Gastrocnemius medialis (tissue), 4 donors: ENCODE results near the gene CFAP299. TPM values are rescaled to one million over a fixed set of nuclear protein-coding genes. Genes with fewer than 3 reads are reported as not detected.
"Not testable (repeated sequence)": the region's sequence is repeated elsewhere in the genome, so short reads cannot be mapped to it uniquely, and the experiment has no call there.

ENCODE experiments used
- ATAC-seq, 2 donors: fragments of 150-250 bp; one replicate each; pipeline ENCODE4 v1.9.1; 2016
- DNase-seq, 2 donors: peaks; one replicate each; pipeline ENCODE4 v3.0.0-alpha.2; 2019
- H3K27ac ChIP-seq, 4 donors: fragments of 200-600 bp; sonication (generic); 1 replicate in 1 of 4; 2 replicates in 3 of 4; pipeline ENCODE4 v1.5.1; 2016 to 2018; ENCODE audit warnings: mild to moderate bottlenecking in 2 of 4, moderate library complexity in 1 of 4
- H3K27me3 ChIP-seq, 3 donors: fragments of 200-600 bp; sonication (generic) in 2 of 3; 1 replicate in 1 of 3; 2 replicates in 2 of 3; pipeline versions ENCODE4 v1.5.1 to v1.6.0; 2016 to 2019; ENCODE audit warnings: mild to moderate bottlenecking in 1 of 3, moderate library complexity in 1 of 3
- H3K36me3 ChIP-seq, 2 donors: fragments of 200-600 bp; sonication (generic) in 1 of 2; one replicate each; pipeline ENCODE4 v1.5.1; 2017 to 2018
- H3K4me1 ChIP-seq, 2 donors: fragments of 200-600 bp; sonication (generic) in 1 of 2; one replicate each; pipeline ENCODE4 v1.5.1; 2016 to 2017; ENCODE audit warnings: mild to moderate bottlenecking in 2 of 2
- H3K4me3 ChIP-seq, 4 donors: fragments of 200-600 bp; sonication (generic) in 3 of 4; 1 replicate in 1 of 4; 2 replicates in 3 of 4; pipeline ENCODE4 v1.5.1; 2016 to 2019; ENCODE audit warnings: mild to moderate bottlenecking in 2 of 4
- H3K9me3 ChIP-seq, 3 donors: fragments of 200-600 bp; sonication (generic) in 2 of 3; 1 replicate in 1 of 3; 2 replicates in 2 of 3; pipeline ENCODE4 v1.5.1; 2016 to 2019
- POLR2A ChIP-seq, 2 donors: fragments of 450-650 bp; IDR thresholded peaks; one replicate each; pipeline ENCODE4 v1.6.1; 2017; ENCODE audit warnings: antibody characterized with exemption in 2 of 2, mild to moderate bottlenecking in 2 of 2, moderate library complexity in 2 of 2
- in situ Hi-C, 4 donors: fragments of 200-750 bp; cut with MboI; loops; one replicate each; pipeline versions ENCODE4 v1.15.0 to v1.8.0; 2017; ENCODE audit warnings: low sequenced_read_pairs in 4 of 4
- intact Hi-C: fragments of 100-400 bp; cut with DNase I; formaldehyde crosslinking; loops from one replicate; pipeline ENCODE4 v1.15.1; 2023; ENCODE audit warnings: low total_unique reads
- total RNA-seq, 4 donors: library from RNA; depleted of rRNA; stranded (reverse); fragments of >200 nt; gene quantifications; one replicate each; pipeline versions ENCODE4 v1.1.0 to v1.2.3, GENCODE V29; 2016
- TF ChIP-seq, protein P1 (sequence below), 5 experiments: fragments of 450-650 bp in 3 of 5; fragments of 200-600 bp in 2 of 5; sonication (generic) in 2 of 5; IDR thresholded peaks in 4 of 5; conservative IDR thresholded peaks in 1 of 5; 1 replicate in 4 of 5; 2 replicates in 1 of 5; pipeline ENCODE4 v1.5.1; 2016 to 2019; ENCODE audit warnings: antibody characterized with exemption in 5 of 5, mild to moderate bottlenecking in 3 of 5, moderate library complexity in 3 of 5

Gene CFAP299
- total RNA-seq, 4 donors from 2014 or later: not detected

DNA sequence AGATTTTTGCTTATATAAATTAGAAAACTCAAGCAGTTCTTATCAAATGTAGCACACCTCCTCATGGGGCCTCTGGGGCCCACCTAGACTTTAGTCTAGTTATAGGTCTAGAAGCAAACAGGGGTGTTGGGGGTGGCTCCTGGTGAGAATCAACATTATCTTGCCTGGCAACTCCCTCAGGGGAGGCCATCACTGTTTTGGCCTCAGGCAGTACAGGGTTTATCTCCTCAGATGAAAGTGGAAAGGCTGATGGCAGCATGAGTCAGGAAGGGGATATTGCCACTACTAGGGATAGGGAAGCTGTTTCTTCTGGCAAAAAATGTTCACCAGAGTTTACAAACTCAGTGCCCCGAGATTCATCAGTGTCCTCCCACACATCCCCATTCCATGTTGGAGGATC lies 462.6 kb downstream of the CFAP299 start:
- DNase-seq: no peak
- in situ Hi-C loops (no loop called here), intact Hi-C loops (no loop called here)
- H3K9me3 ChIP-seq: no peaks in the 10 kb centered on the region
- H3K4me3 ChIP-seq: no peak overlapping the region
- no peak overlapping the region for H3K27ac ChIP-seq
- H3K36me3 ChIP-seq: no peaks in the 10 kb centered on the region
- no peaks in the 10 kb centered on the region for H3K4me1 ChIP-seq
- no peak for ATAC-seq
- no peaks in the 10 kb centered on the region for H3K27me3 ChIP-seq
- no peak for TF ChIP-seq POLR2A (IDR thresholded peaks at IDR 0.05)
- TF ChIP-seq, protein P1, sequence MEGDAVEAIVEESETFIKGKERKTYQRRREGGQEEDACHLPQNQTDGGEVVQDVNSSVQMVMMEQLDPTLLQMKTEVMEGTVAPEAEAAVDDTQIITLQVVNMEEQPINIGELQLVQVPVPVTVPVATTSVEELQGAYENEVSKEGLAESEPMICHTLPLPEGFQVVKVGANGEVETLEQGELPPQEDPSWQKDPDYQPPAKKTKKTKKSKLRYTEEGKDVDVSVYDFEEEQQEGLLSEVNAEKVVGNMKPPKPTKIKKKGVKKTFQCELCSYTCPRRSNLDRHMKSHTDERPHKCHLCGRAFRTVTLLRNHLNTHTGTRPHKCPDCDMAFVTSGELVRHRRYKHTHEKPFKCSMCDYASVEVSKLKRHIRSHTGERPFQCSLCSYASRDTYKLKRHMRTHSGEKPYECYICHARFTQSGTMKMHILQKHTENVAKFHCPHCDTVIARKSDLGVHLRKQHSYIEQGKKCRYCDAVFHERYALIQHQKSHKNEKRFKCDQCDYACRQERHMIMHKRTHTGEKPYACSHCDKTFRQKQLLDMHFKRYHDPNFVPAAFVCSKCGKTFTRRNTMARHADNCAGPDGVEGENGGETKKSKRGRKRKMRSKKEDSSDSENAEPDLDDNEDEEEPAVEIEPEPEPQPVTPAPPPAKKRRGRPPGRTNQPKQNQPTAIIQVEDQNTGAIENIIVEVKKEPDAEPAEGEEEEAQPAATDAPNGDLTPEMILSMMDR (IDR thresholded peaks at IDR 0.05 in 4 of 5, conservative IDR thresholded peaks at IDR 0.05 in 1 of 5): no peak

DNA sequence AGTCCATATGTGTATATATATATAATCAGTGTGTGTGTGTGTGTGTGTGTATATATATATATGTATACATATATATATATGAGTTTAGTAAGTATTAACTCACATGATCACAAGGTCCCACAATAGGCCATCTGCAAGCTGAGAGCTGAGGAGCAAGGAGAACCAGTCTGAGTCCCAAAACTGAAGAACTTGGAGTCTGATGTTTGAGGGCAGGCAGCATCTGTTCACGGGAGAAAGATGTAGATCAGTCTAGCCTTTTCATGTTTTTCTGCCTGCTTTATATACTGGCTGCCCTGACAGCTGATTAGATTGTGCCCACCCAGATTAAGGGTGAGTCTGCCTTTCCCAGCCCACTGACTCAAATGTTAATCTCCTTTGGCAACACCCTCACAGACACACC lies 465.2 kb downstream of the CFAP299 start:
- H3K9me3 ChIP-seq, ATAC-seq, H3K27ac ChIP-seq, intact Hi-C loops, H3K4me3 ChIP-seq, H3K27me3 ChIP-seq, in situ Hi-C loops, DNase-seq, H3K36me3 ChIP-seq, H3K4me1 ChIP-seq: not testable (repeated sequence)

DNA sequence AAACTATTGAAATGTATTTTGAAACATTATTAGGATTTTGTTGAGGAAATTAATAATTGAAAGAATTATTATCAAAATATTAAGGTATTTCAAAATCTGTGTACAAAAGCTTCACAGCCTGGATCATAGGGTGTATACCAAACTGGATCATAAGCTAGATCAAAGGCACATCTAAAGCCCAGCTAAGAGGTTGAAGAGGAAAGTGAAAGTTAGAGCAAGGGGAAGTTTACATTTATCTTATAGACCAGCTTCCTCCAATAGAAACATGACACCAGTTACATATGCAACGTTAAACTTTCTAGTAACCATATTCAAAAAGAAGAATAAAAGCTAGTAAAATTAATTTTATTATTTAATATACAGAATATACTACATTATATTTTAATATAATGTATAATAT lies 467.8 kb downstream of the CFAP299 start:
- H3K4me1 ChIP-seq: no peaks in the 10 kb centered on the region
- TF ChIP-seq, protein P1 (IDR thresholded peaks at IDR 0.05 in 4 of 5, conservative IDR thresholded peaks at IDR 0.05 in 1 of 5): no peak
- TF ChIP-seq POLR2A (IDR thresholded peaks at IDR 0.05): no peak
- DNase-seq (no peak), ATAC-seq (no peak)
- intact Hi-C loops (no loop called here), in situ Hi-C loops (no loop called here)
- H3K4me3 ChIP-seq: no peak overlapping the region
- no peak overlapping the region for H3K27ac ChIP-seq
- H3K36me3 ChIP-seq: no peaks in the 10 kb centered on the region
- H3K27me3 ChIP-seq: no peaks in the 10 kb centered on the region
- no peaks in the 10 kb centered on the region for H3K9me3 ChIP-seq

DNA sequence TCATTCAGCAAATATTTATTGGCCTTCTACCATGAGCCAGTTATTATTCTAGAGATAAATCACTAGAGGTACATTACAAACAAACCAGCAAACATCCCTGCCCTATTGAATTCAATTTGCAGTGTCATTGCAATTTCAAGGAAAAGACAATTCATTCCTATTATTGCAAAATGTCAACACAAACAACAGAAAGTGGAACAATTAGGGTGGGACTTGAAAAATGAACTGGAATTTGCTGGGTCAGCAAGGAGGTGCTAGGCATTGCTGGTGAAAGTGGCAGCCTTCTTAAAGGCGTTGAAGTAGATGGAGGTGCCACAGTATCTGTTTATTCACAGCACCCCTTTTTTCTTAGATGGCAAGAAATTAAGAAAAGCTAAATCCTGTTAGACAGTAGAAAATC lies 470.9 kb downstream of the CFAP299 start:
- H3K27me3 ChIP-seq: no peaks in the 10 kb centered on the region
- no peaks in the 10 kb centered on the region for H3K36me3 ChIP-seq
- intact Hi-C loops (no loop called here), in situ Hi-C loops (no loop called here)
- no peak overlapping the region for H3K4me3 ChIP-seq
- no peaks in the 10 kb centered on the region for H3K4me1 ChIP-seq
- TF ChIP-seq, protein P1 (IDR thresholded peaks at IDR 0.05 in 4 of 5, conservative IDR thresholded peaks at IDR 0.05 in 1 of 5): no peak
- no peak for TF ChIP-seq POLR2A (IDR thresholded peaks at IDR 0.05)
- no peaks in the 10 kb centered on the region for H3K9me3 ChIP-seq
- H3K27ac ChIP-seq: no peak overlapping the region
- DNase-seq (no peak), ATAC-seq (no peak)

DNA sequence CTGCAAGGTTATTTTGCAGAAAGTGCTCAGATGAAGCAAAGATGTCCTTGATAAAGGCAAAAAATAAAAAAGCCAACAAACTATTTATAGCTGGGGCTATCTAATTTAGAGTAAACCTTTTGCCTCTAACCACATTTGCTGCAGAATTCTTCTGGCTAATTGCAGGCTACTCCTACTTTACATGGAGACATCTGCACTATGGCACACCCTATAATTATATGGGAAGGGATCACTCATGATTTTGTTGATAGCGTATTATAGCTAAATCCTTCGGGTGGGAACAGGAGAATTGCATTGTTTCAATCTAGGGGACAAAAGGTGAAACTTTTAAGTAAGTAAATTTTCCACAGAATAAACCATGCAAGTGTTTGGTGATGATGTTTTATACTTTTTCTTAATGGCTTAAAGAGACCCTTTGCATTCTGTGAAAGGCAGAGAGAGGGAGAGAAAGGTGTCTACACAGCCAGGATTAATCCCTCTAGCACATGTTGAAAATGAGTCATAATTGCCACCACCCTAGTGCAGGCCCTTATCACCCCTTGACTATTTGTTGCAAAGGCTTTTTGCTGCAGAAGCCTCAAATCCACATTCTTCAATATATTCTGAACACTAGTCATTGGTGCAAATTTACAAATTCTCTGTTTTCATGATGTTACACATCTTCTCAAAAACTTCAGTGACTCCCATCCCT lies 473.7 kb downstream of the CFAP299 start:
- DNase-seq (no peak), ATAC-seq (no peak)
- TF ChIP-seq, protein P1 (IDR thresholded peaks at IDR 0.05 in 4 of 5, conservative IDR thresholded peaks at IDR 0.05 in 1 of 5): no peak
- TF ChIP-seq POLR2A (IDR thresholded peaks at IDR 0.05): no peak
- intact Hi-C loops (no loop called here), in situ Hi-C loops (no loop called here)
- Histone ChIP-seq H3K27me3 (no peaks in the 10 kb centered on the region), H3K27ac (no peak overlapping the region), H3K36me3 (no peaks in the 10 kb centered on the region), H3K4me1 (no peaks in the 10 kb centered on the region), H3K9me3 (no peaks in the 10 kb centered on the region), H3K4me3 (no peak overlapping the region)
